ENCODE results near the gene TRIM29. TPM values are rescaled to one million over a fixed set of nuclear protein-coding genes. Genes with fewer than 3 reads are reported as not detected.
A peak's percentile ranks its signal among the peaks of the same experiment; 100 is the strongest.

TRIM29 gene
- total and polyA plus RNA-seq, 9 of the 15 experiments (the other 6 are each of a cell fraction or from before 2014, with no cell fraction given): 0.08 to 1.4 (median 0.42) TPM; not detected in 2

DNA sequence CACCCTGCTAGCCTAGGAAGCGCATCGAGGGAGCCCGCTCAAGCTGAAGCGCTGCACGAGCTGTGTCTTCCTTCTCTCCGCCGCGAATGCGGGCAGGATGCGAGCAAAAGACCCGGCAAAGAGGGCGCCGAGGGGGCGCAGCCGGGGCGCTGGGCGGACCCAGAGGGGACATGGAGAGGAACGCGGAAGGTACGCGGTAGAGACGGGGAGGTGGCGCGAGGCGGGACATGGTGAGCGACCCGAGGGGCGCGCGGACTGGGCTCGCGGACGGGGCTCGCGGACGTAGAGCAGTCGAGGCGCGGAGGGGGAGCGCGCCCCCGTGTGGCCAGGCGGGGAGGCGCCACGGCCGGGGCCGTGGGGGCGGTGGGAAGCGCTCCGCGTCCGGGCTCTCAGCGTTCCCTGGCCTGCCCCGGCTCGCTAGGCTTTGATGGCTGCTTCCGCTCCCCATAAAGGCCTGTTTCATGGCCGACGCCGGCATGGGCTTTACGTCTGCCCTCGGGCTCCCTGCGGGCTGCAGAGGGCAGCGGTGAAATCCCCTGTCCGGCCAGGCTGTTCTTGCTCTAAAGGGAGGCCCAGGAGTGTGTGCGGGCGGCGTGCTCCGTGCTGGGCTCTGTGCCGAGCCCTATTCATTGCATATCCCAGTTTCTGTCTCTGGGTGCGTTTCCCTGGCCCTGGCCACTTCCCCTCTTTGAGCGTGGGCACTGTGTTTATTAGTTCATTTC is 31.2 kb upstream of the TRIM29 start (continued):
- TF ChIP-seq XRCC4 (IDR thresholded peaks at IDR 0.05; ENCODE audit: extremely low read depth, insufficient read depth, insufficient read length): no peak
- TF ChIP-seq, protein P1, sequence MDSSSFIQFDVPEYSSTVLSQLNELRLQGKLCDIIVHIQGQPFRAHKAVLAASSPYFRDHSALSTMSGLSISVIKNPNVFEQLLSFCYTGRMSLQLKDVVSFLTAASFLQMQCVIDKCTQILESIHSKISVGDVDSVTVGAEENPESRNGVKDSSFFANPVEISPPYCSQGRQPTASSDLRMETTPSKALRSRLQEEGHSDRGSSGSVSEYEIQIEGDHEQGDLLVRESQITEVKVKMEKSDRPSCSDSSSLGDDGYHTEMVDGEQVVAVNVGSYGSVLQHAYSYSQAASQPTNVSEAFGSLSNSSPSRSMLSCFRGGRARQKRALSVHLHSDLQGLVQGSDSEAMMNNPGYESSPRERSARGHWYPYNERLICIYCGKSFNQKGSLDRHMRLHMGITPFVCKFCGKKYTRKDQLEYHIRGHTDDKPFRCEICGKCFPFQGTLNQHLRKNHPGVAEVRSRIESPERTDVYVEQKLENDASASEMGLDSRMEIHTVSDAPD (CRISPR knock-in tag; IDR thresholded peaks at IDR 0.05): no peak
- no peak for TF ChIP-seq RAD51 (IDR thresholded peaks at IDR 0.05; ENCODE audit: borderline replicate concordance, low read depth)
- TF ChIP-seq, protein P2, sequence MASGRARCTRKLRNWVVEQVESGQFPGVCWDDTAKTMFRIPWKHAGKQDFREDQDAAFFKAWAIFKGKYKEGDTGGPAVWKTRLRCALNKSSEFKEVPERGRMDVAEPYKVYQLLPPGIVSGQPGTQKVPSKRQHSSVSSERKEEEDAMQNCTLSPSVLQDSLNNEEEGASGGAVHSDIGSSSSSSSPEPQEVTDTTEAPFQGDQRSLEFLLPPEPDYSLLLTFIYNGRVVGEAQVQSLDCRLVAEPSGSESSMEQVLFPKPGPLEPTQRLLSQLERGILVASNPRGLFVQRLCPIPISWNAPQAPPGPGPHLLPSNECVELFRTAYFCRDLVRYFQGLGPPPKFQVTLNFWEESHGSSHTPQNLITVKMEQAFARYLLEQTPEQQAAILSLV (tag; IDR thresholded peaks at IDR 0.05): no peak
- no peak for TF ChIP-seq CHD2 (IDR thresholded peaks at IDR 0.05; ENCODE audit: low read depth, low read length)
- no peak for TF ChIP-seq ZNF668 (CRISPR knock-in tag; IDR thresholded peaks at IDR 0.05)
- TF ChIP-seq NFATC3 (IDR thresholded peaks at IDR 0.05): peak; percentile 89; the same call in 1 of the 2 replicates
- no peak for TF ChIP-seq ZNF217 (CRISPR knock-in tag; IDR thresholded peaks at IDR 0.05)
- no peak for TF ChIP-seq ZNF133 (CRISPR knock-in tag; IDR thresholded peaks at IDR 0.05)
- TF ChIP-seq, protein P3, sequence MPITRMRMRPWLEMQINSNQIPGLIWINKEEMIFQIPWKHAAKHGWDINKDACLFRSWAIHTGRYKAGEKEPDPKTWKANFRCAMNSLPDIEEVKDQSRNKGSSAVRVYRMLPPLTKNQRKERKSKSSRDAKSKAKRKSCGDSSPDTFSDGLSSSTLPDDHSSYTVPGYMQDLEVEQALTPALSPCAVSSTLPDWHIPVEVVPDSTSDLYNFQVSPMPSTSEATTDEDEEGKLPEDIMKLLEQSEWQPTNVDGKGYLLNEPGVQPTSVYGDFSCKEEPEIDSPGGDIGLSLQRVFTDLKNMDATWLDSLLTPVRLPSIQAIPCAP (CRISPR knock-in tag; IDR thresholded peaks at IDR 0.05; ENCODE audit: borderline replicate concordance): no peak
- TF ChIP-seq MTA1 (IDR thresholded peaks at IDR 0.05; ENCODE audit: borderline replicate concordance): no peak
- no peak for TF ChIP-seq ZNF586 (CRISPR knock-in tag; conservative IDR thresholded peaks at IDR 0.05)
- TF ChIP-seq NR4A1 (CRISPR knock-in tag; IDR thresholded peaks at IDR 0.05): no peak
- 0 out of 2 replicates have a peak, but pooled peaks have one; percentile 51 for TF ChIP-seq NR4A1 (tag; IDR thresholded peaks at IDR 0.05)
- no peak for TF ChIP-seq TFAM (CRISPR knock-in tag; conservative IDR thresholded peaks at IDR 0.05)
- no peak for TF ChIP-seq BRD4 (IDR thresholded peaks at IDR 0.05)
- no peak for TF ChIP-seq HSF4 (CRISPR knock-in tag; IDR thresholded peaks at IDR 0.05; ENCODE audit: borderline replicate concordance)
- no peak for TF ChIP-seq MED1 (CRISPR knock-in tag; IDR thresholded peaks at IDR 0.05; ENCODE audit: borderline replicate concordance)
- TF ChIP-seq ZNF584 (CRISPR knock-in tag; IDR thresholded peaks at IDR 0.05; ENCODE audit: low read depth): no peak
- TF ChIP-seq, protein P4, sequence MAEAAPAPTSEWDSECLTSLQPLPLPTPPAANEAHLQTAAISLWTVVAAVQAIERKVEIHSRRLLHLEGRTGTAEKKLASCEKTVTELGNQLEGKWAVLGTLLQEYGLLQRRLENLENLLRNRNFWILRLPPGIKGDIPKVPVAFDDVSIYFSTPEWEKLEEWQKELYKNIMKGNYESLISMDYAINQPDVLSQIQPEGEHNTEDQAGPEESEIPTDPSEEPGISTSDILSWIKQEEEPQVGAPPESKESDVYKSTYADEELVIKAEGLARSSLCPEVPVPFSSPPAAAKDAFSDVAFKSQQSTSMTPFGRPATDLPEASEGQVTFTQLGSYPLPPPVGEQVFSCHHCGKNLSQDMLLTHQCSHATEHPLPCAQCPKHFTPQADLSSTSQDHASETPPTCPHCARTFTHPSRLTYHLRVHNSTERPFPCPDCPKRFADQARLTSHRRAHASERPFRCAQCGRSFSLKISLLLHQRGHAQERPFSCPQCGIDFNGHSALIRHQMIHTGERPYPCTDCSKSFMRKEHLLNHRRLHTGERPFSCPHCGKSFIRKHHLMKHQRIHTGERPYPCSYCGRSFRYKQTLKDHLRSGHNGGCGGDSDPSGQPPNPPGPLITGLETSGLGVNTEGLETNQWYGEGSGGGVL (CRISPR knock-in tag; IDR thresholded peaks at IDR 0.05): no peak
- peak; percentile 72 for TF ChIP-seq CXXC5 (CRISPR knock-in tag; IDR thresholded peaks at IDR 0.05)
